GM21717 (cell line): ENCODE results near the gene CTDP1.

ENCODE experiments used
- ATAC-seq: cut with Tn5 transposase; IDR thresholded peaks from one replicate; pipeline ENCODE4 v1.9.1; 2021; ENCODE audit warnings: mild to moderate bottlenecking, moderate library complexity; ENCODE audit not compliant: unreplicated experiment

Gene CTDP1

DNA sequence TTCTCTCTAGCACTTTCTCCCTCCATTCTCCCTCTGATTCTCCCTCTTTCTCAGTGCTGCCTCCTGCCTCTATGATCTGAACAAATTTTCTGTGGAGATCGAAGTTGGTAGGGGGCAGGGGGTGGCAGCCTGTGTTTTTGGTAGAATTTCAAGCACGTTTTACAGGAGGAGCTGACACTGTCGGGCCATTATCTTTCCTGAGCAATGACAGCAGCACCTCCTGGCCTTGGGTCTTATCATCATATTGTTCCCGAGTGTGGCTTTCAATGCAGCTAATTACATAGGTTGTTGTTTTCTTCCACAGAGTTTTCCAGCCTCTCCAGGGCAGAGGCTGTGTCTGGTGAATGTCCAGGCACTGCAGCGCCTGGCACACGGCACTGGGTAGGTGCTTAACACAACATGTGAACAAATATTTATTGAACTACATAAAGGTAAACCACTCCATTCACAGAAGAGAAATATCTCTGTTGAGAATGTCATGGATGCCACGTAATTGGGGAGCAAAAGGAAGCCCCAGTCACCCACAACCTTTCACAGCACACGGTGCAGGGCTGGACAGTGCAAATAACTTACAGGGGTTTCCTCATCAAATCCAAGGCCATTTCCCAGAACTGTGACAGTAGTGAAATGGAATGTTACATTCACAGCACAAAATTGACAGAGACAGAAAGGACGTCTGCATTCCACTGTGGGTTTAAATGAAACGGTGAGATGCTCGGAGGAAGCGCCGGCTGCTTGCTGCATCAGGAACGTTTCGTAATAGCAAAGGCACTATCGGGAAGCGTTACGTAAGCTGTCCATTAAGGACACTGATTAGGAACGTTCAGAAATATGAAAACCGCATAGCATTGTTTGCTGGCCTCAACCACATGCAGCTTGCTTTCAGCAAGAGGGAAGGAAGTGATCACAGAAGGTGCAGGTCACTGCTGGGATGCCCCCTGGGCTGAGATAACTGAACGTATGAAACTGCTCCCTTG lies 111.7 kb downstream of the CTDP1 start:
- ATAC-seq, result no peak

DNA sequence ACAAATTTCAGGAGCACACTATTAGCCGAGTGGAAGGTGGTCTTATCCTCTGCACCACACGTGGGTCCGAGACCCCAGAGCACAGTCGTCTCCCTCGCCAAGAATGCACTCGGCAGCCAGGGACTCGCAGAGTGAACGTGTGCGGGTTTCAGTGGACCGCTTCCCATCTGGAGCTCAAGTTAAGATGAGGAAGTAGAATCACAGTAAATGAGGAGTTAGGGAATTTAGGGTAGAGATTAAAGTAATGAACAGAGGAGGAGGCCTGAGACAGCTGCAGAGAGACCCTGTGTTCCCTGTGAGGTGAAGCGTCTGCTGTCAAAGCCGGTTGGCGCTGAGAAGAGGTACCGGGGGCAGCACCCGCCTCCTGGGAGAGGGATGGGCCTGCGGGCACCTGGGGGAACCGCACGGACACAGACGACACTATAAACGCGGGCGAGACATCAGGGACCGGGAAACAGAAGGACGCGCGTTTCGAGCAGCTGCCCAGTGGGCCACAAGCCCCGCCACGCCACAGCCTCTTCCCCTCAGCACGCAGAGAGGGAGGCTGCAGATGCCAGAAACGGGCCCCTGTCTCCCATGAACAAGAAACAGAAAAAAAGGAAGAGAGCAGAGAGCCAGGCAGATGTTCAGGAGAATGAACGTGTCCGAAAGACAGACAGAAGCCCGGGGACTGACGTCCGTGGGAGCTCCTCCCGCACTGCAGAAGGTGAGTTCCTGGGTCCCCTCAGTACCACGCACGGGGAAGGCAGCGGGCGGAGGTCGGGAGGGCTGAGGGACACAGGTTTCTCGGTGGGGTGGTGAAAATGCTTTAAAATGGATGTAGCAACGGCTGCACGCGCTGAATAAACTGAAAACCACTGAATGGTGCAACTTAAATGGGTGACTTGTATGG lies 112.7 kb downstream of the CTDP1 start:
- ATAC-seq, result no peak

DNA sequence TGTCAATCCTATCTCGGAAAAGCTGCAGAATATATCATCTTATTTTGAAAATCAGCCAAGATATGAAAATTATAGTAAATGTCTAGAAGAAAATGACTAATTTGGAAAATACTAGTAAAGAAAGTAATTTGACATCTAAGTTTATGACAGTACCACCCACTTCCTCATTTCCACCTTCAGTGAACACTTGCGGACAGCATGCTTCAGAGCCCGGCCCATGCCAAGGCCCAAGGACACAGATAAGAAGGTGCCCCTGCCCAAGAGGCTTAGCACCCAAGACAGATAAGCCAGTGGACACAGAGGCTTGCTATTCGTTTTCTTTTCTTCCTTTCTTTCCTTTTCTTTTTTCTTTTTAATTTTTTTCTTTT lies 113.4 kb downstream of the CTDP1 start:
- ATAC-seq, result no peak

DNA sequence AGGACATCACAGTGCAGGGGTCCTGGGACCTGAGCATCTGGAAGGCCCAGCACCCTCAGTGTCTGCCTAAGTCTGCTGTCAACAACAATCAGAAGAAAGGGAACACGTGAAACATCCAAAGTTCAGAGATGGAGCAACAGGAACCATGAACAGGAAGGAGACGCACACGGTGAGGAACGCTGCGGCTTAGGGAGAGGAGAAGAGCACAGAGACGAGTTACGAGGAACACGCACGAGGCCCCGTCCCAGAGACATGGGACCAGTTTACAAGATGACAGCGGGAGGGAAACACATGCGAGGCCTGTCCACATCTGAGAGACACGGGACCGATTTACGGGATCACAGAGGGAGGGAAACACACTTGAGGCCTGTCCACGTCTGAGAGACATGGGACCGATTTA lies 115.2 kb downstream of the CTDP1 start:
- ATAC-seq, result no peak

DNA sequence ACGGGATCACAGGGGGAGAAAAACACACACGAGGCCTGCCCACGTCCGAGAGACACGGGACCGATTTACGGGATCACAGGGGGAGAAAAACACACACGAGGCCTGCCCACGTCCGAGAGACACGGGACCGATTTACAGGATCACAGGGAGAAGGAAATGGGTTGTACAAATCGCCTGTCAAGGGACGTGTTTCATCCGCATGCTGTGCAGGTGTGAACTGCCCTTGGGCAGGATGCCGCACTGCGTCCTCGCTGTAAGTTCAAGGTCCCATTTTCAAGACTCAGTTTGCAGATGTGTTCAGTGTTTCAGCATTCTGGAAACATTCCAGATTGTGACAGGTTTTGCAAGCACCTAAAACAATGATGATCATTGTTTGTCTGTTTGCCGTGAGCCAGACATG lies 115.8 kb downstream of the CTDP1 start:
- no peak for ATAC-seq

DNA sequence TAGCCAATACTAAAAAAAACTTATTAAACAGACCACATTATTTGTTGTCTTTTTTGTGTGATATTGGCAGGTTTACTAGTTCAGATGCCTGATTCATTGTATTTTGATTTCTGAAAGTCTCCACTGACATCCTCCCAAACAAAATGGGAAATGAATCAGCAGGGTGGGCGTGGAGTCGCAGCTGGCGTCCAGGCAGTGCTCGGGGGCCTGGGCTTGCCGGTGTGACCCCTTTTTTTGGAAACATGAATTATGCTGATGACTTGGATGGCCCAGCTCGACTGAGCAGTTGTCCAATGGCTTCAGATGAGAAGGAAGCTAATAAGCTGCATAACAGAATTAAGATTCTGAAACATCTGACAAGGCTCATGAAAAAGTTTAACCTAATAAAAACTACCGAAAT lies 116.4 kb downstream of the CTDP1 start:
- no peak for ATAC-seq

DNA sequence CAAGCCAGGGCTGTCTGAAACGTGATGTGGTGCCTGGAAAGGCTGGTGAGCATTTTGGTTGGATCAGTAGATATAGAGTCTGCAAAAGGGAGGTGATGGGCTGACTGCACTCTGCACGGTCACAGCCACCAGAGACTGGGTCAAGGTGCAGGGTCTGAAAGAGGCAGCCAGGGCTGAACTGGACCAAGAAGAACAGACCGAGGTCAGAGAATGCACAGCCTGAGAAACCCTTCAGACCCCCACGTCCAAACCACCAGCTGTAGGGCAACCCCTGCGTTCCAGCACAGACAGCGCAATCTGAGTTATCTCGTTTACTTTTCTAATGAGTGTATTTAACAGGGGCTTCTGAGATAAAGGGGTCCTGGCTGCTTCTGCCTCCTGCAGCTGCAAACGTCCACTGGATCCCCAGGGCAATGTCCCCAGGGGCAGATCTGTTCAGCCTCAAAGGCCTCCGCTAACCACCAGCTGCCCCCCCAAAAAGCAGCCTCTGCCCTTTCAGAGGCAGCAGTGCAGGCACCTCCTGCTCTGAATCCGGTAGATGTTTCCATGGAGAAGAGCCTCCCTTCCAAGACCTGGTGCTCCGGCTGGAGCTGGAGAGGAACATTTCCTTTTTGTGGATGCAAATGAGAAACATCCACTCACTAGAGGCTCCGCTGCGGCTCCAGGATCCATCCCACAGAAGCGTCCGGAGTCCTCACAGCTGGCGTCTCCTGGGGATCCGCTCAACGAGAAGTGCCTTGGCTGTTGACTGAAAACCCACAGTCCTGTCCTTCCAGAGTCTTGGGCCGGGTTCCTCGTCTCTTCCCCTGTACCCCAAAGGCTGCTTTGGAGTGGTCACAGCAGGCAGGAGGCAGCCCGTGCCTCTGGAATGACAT lies 117.2 kb downstream of the CTDP1 start:
- no peak for ATAC-seq

DNA sequence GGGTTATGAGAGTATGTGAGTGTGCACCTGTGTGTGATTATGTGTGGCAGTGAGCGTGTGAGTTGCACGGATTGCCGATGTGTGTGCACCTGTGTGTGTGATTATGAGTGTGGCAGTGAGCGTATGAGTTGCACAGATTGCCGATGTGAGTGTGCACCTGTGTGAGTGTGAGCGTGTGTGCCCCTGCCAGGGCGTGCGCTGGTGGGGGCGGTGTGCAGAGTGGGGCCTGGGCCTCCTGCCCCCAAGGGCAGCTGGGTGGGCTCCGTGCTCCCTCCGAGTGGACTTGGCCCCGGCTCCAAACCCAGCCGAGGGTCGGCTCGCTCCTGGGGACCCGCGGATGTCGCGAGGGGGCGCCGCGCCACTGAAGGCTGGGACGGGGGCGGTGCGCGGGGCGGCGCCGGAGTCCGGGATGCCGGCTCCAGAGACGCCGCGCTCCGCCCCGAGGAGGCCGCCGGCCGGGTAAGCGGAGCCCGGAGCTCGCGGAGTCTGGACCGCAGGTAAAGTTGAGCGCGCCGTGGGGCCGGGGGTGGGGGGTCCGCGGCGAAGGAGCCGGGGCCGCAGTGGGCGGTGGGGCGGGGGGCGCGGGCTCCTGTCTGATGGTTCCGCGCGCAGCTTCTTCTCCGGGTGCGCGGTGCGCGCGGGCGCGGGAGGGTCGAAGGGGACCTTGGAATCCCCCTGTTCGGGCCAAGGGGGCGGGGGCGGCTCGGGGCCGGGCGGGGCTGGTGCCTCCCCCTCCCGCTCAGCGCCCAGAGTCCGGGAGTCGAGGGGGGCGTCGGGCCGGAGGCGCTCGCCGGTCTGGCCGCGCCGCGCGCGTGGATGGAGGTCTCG lies 118.1 kb downstream of the CTDP1 start, which contains the start of gene KCNG2:
Gene KCNG2 (plus strand): TSS at position 421 of the 828 bp plus-strand sequence. CDS start 65,730 bp downstream, outside the sequence.
- no peak for ATAC-seq

DNA sequence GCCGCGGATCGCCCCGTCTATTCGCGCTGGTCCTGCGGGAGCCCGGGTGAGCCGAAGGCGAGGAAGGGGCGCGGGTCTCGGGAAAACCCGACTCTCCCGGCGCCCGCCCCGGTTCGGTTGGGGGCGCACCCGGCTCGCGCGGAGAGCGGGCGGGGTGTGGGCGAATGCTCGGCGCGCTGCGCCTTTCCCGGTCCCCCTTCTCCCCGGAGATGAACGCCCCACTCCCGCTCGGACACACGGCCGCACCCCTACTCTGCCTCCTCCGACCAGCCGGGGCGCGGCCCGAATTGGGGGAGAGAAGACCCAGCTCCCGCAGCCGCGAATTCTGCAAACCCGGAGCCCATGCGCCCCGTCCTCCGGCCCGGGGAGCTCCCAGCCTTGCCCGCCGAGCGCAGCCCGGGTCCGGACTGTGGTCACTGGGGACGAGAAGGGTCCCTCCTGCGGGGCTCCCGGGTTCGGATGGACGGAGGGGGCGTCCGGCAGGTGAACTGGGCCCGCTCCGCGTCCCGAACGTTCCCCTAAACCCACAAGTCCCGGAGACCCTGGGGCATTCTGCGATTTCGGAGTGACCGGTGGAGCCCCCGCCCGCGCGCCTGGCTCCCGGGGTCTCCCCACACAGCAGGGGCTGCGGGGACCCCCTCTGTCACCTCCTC lies 118.9 kb downstream of the CTDP1 start:
- ATAC-seq, result no peak

DNA sequence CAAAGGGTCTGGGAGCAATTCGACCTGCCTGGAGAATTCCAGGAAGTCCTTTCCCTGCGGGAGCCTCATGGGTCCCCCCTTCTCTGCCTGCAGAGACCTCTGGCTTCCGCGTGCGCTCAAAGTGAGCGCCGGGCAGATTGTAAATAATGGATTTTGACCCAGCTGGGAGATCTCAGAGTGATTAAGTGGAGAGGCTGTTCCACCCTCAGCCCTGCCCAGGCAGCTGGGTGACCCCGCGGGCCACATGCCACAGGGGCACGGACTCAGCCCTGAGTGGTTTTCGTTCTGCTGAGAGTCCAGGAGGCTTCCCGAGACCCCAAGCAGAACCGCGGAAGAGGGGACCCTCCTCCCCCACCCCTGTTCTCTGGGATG lies 119.4 kb downstream of the CTDP1 start:
- no peak for ATAC-seq

DNA sequence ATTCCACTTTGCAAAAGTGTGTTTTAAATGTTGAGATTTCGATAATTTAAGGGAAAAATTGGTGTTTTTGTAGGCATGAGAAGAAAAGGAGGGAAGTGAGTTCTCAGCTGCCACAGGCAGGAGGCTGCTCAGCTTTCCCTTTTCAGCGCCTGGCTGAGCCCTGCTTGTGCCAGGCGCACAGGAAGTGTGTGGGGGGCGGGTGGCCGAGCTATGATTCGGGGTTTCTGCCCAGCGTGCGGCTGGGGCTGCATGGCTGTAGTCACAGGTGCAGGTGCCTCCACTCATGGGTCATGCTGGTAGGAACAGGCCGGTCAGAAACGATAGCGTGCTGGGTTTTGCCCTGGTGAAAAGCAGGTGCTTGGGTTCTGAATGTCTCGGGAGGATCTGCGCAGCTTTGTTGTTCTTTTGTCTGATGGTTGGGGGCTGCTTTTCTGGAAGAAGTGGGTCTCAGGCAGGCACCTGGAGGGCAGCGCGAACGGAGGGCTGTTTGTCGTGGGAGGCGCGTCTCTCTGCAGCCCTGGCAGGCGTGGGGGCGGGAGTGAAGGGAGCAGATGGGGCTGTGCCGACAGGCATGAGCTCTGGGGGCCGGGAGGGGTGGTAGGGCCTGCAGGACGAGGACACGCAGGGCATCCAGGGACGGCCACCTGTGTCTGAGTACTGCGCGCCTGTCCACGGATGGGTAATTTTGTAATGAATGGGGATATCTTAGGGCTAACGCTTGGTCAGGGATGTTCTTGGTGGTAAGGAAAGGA lies 120.2 kb downstream of the CTDP1 start:
- no peak for ATAC-seq

DNA sequence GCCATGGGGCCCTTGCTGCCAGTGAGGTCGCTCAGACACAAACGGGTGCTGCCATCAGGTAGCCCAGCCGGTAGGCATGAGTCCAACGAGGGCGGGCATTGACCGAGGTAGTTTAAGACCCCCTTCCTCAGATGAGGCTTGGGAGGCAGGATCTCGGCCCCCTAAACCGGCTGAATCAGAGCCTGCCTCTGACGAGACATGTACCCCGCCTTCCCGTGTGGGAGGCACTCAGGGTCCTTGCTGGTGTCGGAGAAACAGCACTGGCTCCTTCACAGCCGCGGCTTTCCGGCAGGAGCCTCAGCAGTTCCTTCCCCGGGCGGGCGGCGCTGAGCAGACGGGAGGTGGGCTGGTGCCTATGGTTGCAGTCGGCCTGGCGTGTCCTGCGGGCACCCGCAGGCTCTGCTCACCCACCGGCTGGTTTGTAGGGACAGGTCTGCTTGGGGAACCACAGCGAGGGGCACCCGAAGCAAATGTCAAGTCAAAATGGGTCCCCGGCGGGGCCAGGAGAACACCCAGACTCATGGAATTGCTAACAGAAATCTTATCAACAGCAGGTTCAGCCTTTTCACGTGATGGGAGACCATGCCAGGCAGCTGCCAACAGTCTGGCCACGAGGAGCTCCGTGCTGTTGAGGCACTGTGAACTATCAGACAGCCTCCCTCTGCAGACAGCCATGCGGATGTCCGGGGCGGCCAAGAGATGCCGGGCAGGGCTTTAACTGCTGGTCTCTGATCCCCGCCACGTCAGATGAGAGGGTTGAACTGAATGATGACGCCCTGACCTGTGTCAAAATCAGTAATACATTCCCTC lies 121.0 kb downstream of the CTDP1 start:
- no peak for ATAC-seq

DNA sequence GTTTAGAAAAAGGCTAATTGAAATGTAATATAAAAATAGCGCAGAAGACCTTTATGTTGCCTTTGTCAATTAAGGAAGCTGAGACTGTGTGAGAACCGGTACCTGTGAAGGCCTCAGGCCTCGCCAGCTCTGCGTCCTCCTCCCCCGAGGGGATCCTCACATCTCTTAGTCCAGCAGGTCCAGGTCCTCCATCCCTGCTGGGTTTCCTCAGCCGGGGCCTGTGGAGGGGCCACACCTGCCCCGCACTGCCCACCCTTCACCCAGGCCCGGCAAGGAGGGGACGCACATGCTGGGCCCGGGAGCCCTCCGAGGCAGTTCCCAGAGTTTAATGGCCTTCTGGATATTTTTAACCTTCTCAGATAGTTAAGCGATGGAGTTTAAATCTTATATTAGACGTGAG lies 121.6 kb downstream of the CTDP1 start:
- no peak for ATAC-seq

DNA sequence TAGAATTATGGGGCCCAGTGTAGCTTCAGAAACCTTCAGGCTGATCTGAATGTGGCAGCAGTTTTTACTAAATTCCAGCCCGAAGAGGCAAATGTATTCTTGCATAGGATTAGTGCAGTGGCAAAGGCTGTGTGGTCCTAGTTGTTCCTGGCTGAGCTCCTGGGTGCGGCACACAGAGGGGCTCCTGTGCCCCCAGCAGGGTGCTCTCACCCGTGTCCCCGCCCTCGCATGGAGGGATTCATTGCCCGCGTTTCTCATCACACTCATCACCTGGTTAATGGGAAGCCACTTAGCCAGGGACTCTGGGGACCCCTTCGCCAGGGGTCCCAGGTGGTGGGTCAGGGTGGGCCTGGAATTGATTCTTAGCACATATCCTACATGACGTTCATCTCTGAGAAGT lies 122.0 kb downstream of the CTDP1 start:
- ATAC-seq, result no peak

DNA sequence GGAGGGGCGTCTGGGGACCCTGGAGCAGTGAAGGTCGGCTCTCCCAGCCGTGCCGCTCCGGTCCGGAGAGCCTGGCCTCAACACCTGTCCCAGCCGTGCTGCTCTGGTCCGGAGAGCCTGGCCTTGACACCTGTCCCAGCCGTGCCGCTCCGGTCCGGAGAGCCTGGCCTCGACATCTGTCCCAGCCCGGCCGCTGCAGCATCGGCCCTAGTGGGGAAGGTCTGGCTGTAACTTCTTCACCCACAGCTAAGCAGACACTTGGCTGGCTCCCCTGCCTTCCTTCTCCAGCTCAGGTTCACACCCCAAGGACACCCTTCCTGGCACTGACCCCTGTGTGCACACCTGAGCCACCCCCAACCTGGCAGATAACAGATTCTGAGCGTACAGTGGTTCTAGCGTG lies 122.7 kb downstream of the CTDP1 start:
- ATAC-seq, result no peak

DNA sequence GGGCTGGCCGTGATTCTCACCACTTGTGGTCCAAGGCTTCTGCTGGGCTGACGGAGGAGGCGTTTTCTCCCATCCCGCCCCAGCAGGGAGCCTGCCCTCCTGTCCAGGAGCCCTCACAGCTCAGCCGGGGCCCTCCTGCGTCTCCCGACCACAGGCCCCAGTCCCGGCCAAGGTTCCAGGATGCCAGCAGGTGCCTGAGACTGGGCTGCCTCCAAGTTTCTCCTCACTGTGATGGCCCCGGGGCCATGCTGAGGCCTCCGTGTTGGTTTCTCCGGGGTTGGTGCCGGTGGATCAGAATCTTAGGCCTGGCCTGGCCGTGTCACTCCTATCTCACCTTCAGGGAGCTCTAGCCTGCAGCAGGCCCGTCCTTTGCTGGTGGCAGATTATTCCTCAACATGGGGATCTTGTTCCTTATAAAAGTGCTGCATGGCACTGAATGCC lies 124.0 kb downstream of the CTDP1 start:
- ATAC-seq, result no peak
